HG03060 (cell line): ENCODE data around the gene MOBP.
A peak's percentile ranks its signal among the peaks of the same experiment; 100 is the strongest.
"Not testable (repeated sequence)": the region's sequence is repeated elsewhere in the genome, so short reads cannot be mapped to it uniquely, and the experiment has no call there.

ENCODE experiments used
- ATAC-seq: cut with Tn5 transposase; IDR thresholded peaks from one replicate; pipeline ENCODE4 v1.9.1; 2021; ENCODE audit warnings: low read depth, moderate number of reproducible peaks; ENCODE audit not compliant: unreplicated experiment

MOBP gene, protein sequence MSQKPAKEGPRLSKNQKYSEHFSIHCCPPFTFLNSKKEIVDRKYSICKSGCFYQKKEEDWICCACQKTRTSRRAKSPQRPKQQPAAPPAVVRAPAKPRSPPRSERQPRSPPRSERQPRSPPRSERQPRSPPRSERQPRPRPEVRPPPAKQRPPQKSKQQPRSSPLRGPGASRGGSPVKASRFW

DNA sequence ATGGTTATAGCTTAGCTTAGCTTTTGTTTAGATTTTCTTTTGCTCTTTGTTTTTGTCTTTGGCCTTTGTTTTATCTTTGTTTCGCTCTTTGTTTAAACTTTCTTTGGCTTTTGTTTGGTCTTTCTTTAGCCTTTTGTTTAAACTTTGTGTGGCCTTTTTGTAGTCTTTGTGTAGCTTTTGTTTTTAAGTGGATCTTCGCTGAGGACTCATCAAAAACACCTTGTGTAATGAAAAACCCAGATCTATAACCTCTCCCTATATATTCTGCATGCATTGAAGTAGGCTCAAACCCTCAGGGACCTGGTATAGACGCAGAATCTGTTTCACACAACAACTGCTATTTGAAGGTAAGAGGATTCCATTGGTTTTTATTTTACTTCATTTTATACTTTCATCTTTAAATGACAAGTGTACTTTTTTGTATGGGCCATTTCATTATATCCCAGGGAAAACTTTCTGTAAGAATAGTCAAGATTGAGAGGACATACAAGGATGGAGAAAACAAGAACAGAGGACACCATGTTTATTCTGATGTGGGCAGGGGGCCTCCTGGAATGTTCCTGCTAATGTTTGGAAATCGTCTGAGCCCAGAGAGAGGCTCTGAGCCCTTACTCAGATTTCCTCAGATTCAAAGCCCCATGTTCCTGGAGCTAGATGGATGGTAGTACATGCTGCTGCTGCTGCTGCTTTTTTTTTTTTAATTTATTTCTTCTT lies at the start of gene MOBP:
Gene MOBP, plus strand, starts transcription at position 287 of the 714 bp plus-strand sequence. CDS start 34,390 bp downstream, outside the sequence.
- ATAC-seq: no peak

DNA sequence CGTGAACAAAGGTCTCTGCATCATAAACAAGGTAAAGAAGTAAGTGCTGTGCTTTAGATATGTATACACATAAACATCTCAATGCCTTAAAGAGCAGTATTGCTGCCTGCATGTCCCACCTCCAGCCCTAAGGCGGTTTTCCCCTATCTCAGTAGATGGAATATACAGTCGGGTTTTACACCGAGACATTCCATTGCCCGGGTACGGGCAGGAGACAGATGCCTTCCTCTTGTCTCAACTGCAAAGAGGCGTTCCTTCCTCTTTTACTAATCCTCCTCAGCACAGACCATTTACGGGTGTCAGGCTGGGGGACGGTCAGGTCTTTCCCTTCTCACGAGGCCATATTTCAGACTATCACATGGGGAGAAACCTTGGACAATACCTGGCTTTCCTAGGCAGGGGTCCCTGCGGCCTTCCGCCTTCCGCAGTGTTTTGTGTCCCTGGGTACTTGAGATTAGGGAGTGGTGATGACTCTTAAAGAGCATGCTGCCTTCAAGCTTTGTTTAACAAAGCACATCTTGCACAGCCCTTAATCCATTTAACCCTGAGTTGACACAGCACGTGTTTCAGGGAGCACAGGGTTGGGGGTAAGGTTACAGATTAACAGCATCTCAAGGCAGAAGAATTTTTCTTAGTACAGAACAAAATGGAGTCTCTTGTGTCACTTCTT lies 48.8 kb upstream of the MOBP start:
- ATAC-seq: not testable (repeated sequence)

DNA sequence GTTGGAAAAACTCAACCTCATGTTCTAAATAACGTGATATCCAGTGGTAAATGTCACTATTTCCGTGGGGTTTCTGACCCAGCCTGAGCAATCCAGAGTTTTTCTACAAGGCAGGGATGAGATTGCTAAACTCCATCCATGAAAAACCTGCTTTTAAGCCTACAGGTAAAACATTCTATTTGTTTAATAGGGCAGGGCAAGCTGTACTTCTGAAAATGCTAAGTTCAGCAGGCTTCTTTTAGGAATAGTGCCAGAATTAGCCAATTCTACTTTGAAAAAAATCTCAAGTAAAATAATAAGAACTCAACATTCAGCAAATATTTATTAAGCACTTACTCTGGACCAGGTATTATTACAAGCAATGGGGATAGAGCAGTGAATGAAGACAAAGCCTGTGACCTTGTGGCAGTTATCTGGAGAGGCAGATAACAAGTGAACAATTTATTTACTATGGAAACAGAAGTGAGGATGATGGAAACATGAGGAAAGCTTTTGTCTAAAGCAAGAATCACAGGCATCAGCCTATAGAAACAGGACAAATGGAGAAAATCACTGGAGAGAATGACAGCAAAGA lies 47.7 kb upstream of the MOBP start:
- no peak for ATAC-seq

DNA sequence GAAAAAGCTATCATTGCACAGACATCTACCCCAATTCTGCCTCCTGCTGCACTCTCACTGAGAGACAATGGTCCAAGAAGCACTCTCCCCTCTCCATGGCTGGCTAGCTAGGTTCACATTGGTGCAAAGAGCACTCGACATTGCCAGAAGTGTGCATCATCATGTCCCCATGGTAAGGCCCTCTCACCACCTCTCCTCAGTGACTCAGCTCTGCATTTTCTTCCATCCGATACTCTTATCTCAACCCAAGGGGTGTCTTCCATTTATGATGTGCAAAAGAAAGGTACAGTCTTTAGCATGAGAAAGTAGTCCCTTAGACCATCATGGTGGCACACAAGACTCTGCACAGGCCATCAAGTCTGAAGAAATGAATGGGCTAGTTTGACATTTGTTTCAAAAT lies 46.9 kb upstream of the MOBP start:
- no peak for ATAC-seq

DNA sequence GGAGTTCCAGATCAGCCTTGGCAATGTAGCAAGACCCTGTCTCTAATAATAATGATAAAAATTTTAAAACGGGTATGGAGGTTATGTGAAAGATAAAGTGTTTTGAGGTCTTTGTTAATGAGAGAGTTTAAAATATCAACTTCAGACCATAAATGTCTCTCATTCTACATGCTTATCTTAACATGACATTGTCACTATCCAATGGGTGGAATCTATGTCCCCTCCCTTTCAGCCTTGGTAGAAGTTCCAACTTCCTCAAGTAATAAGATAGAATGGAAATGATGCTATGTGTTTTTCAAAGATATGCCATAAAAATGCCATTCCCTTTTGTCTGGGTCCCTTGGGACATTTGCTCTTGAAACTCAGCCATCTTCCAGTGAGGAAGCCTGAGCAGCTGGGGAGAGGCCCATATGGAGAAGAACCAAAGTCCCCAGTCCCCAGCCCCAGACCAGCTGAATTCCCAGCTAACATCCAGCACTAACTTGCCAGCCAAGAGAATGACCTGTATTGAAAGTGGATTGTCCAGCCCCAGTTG lies 44.0 kb upstream of the MOBP start:
- ATAC-seq: no peak

DNA sequence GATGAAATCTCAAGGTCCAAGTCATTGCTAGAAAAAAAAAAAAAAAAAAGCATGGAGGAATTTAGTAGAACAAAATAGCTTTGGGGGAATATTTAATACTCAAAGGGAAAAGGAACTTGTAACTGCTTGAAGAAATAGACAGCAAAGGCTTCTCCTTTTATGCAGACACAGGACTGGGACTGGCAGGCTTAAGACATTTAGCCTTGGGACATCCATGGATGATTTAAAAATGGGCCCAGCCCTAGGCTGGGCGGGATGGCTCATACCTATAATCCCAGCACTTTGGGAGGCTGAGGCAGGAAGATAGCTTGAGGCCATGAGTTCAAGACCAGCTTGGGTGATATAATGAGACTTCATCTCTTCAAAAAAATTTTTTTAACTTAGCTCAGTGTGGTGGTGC lies 41.2 kb upstream of the MOBP start:
- no peak for ATAC-seq

DNA sequence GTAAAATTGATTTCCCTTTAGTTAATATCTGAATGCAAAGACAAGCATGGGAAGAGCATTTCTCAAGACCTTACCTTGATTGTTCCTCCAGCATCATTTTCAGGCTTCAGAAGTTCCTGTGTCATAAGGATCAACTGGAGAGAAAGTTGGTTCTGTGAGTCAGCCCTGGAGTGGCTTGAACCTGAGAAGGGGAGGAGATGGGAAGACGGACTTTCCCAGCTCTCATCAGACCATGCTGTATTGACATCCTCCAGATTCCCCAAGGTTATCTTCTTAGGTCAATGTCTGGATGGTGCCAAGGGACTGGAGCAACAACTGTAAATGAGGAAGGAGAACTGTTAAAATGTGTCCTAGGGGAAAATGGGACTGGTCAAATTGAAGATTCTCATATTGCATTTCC lies 40.0 kb upstream of the MOBP start:
- no peak for ATAC-seq

DNA sequence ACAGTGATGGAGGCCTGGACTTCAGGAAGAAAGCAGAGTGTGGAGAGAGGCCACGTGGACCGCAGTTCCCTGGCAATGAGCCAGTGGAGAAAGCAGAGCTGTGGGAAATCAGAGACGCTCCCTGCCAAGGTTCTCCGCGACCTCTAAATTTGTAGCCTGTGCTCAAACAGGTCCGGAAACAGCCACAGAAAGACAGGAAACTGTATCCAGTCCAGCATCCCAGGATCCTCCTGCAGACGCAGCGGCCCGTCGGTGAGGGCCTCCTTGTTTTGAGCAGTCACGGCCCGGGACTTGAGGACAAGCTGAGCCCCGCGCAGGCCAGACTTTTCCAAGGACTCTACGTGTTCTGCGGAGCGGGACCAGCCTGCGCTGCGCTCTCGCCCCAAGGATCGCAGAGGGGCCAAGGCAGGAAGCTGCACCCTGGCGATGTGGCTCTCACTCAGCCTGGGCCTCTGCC lies 38.7 kb upstream of the MOBP start:
- no peak for ATAC-seq

DNA sequence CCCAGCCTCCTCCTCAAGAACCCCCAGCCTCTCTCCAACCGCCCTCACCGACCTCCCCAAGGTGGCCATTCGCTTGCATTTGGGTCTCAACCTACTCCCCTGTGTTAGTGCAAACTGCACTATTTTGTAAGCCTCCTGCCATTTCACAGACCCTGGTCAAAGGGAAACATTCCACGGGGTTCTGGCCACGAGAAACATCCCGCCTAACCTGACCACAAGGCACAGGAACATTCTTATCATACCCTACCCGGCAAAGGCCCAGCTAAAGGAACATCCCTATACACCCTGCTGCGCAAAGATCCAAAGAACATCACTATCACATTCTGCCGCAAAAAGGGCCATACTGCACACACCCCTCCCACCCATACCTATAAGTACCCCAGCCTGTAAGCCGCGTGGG lies 38.0 kb upstream of the MOBP start:
- ATAC-seq: no peak

DNA sequence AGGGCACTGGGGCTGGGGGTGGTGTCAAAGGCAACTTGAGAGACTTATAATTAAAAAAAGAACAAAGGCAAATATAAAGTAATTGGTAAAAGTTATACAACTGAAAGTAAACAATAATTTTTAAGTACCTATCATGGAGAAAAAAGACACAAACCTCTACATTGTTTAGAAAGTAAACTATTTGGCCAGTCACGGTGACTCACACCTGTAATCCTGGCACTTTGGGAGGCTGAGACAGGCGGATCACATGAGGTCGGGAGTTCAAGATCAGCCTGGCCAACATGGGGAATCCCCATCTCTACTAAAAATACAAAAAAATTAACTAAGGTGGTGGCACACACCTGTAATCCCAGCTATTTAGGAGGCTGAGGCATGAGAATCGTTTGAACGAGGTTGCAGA lies 35.1 kb upstream of the MOBP start:
- ATAC-seq: no peak

DNA sequence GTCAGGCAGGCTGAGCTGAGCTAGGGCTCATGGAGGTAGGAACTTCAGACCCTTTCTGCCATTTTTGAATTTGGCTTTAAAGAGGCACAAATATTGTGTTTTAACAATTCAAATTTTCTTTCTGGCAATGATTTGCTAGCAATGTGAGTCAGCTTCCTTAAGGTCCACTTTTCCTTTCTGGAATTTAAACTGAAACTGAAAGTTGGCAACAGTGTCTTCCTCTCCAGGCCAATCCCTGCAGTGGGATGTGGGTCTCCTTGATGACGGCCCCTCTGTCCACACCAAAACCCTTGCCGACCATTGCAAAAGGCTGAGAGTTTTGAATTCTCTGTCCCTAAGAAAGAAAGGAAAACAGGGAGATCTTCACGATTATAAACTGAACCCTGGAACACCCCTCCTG lies 33.8 kb upstream of the MOBP start:
- ATAC-seq: no peak

DNA sequence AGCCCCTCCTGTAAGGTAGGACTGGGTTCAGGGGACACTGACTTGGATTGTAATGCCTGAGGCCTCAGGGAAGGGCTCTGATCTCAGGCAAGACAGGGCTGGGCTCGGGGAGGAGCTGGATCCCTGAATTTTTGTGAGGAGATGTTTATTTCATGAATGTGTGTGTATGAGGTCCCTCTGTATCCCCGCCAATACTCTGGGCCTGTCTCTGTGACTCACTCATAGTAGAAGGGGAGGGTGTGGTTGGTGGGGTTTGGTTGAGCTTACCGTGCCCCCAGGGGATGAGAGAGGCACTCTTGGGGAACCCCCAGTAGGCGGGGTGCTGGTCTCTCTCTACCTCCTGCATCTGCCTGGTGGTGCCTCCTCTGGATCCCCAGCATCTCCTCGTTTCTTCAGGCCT lies 32.9 kb upstream of the MOBP start:
- ATAC-seq: peak; percentile 82

DNA sequence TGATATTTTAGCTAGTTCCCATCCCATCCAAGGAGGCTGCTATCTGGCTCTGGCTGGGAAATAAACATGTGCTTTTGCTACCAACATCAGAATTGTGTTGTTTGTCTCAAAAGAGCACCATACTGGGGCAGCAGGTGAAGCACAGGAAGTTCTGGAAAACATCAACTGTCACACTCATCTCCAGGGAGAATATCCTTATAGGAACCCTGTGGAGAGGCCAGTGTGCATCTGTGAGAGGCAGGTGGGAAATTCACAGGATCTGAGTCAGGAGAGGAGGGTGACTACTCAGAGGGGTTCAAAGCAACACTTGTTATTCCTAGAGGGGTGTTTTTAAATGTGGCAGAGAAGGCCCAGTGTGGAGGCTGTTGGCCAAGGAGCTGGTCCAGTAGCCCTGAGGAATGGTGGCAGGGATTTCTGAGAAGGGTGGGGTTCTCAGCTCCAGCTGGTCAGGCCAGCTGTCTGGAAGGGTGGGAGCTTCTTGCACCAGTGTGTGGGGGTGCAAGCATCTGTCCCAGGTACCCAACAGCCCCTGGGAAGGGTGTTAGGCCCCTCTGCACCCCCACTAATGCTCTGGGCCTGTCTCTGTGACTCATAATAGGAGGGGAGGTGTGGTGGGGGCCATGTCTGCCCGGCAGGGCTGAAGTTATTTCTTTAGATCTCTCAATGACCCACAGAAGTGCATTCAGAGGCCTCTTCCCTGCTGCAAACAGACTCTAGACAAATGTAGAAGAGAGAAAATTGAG lies 32.3 kb upstream of the MOBP start:
- no peak for ATAC-seq

DNA sequence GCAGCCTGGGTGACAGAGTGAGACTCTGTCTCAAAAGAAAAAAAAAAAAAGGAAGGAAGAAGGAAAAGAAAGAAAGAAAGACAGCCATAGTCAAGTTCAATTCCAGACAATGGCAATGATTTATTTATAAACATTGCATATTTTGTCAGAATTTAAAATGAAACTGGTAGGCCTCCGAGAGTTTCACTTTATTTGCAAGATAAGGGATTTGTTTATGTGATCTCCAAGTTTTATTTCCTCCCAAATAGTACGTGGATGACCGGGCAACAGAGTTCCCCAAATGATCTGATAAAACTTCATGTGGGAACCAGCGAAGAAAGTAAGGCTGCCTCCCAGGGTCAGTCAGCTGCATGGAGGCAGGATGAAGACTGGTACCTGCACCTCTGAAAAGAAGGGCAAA lies 28.6 kb upstream of the MOBP start:
- ATAC-seq: no peak

DNA sequence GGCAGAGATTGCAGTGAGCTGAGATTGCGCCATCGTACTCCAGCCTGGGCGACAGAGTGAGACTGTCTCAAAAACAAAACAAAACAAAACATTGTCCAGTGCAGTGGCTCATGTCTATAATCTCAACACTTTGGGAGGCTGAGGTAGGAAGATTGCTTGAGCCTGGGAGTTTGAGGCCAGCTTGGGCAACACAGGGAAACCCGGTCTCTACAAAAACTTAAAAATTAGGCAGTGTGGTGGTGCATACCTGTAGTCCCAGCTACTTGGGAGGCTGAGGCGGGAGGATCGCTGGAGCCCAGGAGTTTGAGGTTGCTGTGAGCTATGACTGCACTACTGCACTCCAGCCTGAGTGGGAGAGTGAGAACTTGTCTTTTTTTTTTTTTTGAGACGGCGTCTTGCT lies 27.2 kb upstream of the MOBP start:
- no peak for ATAC-seq

DNA sequence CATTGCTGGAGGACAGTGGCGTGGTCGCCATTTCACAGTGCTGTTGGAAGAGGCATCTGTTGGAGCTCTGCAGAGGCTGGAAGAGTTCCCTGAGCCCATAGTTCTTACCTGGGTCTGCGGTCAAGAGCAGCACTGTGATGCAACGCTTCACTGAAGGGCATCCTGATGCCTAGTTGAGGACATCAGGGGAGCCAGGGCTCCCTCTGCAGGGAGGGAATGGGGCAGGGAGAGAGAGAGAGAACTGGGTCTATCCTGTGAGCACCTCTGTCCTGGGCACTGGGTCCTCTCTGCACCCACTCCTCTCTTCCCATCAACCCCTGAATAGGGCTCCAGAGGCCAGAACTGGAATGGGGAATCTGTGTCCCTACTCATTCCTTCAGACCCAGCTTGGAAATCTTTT lies 23.9 kb upstream of the MOBP start:
- ATAC-seq: no peak

DNA sequence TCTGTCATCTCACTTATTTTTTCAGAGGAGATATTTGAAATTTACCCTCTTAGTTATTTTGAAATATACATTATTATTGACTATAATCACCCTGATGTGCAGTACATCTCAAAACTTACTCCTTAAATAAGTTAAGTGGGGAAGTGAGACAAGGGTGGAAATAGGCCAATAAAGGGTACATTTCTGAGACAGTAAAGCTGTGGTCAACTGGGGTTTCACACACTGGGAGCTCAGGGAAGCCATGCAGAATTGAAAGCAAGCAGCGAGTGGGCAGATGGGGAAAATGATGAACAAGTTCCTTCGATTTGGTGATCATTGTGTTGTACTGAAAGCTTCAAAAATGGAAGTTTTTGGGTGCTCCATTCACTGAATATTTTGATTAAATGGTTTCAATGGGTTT lies 21.6 kb upstream of the MOBP start:
- ATAC-seq: no peak

DNA sequence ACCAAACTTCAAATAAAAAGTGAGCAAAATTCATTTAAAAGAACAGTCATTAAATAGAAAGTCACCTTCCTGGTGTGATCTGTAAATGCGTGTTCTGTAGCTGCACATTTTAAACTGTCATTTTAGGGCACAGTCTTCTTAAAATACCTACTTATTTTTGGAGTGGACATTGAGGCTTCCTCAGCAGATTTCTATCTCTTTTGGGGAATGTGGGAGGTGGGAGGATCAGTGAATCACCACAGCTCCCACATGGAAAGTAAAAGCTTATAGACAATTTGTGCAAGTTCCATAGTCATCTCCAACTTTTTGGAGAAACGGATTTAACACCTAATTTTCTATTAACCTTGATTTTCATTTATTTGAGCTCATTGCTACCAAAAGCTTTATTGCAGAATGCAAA lies 21.0 kb upstream of the MOBP start:
- ATAC-seq: no peak

DNA sequence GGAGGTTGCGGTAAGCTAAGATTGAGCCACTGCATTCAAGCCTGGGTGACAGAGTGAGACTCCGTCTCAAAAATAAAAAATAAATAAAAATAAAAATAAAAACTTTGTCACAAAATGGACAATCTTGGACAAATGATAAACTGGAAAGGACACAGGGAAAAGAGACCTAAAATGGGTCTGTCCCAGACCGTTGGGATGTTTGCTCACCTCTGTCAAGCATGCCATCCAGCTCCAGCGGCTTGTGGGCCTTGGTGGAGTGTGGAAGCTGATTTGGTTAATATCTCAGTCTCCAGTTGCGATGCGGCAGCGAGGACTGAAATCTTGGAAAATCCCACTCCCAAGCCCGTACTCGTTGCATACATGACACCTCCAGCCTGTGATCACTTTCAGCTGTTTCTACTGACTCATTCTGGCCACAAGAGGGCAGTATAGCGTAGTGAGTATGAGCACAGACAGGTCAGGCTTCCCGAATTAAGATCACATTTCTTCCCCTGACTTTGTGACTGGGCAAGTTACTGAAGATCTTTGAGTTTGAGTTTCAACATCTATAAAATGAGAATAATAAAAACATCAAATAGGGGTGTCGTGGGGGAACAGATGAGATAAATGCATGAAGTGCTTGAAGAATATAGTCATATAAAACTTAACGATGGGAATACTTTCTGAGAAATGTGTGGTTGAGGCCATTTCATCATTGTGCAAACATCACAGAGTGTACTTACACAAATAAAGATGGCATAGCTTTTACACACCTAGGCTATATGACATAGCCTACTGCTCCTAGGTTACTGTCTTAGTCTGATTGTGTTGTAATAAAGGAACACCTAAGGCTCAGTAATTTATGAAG lies 19.6 kb upstream of the MOBP start:
- no peak for ATAC-seq
